AG08396 (cell line): ENCODE results near the gene GLUD1.
"Not testable (repeated sequence)": the region's sequence is repeated elsewhere in the genome, so short reads cannot be mapped to it uniquely, and the experiment has no call there.

ENCODE experiments used
- DNase-seq: peaks from one replicate; pipeline ENCODE4 v3.0.0; 2012; ENCODE audit warnings: low spot score, mixed read lengths

Gene GLUD1

DNA sequence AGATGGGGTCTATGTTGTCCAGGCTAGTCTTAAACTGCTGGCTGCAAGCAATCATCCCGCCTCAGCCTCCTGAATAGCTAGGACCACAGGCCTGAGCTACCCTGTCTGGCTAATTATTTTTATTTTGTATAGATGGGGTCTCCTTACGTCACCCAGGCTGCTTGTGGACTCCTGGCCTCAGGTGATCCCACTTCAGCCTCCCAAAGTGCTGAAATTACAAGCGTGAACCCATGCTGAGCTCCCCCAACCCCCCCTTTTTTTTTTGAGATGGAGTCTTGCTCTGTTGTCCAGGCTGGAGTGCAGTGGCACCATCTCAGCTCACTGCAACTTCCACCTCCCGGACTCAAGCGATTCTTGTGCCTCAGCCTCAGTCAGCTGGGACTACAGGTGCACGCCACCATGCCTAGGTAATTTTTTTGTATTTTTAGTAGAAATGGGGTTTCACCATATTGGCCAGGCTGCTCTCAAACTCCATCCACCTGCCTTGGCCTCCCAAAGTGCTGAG, 49.2 kb downstream of the GLUD1 start:
- no peak for DNase-seq

DNA sequence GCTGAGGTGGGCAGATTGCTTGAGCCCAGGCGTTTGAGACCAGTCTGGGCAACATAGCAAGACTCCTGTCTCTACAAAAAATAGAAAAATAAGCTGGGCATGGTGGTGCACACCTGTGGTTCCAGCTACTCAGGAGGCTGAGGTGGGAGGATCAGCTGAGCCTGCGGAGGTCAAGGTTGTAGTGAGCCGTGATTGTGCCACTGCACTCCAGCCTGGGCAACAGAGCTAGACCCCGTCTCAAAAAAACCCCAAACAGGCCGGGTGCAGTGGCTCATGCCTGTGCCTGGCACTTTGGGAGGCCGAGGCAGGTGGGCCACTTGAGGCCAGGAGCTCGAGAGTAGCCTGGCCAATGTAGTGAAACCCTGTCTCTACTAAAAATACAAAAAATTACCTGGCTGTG, 51.1 kb downstream of the GLUD1 start:
- DNase-seq = not testable (repeated sequence)

DNA sequence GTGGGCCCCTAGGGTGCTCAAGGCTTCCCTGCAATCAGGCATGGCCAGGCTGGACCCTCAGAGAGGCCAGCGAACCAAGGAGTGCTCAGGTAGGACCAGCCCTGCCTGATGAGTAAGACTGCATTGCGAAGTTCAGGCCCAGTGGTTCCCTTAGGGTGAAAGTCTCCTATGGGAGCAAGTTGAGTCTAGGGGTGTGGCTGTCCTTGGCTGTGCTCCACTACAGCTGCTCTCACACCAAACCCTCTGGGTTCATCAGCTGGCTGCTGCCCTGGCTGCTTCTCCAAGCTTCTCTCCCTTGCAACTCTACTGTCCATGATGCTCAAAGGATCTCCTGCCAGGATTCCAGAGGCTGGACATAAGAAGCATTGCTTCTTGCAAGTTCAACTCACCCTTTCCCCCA, 55.9 kb downstream of the GLUD1 start:
- no peak for DNase-seq

- no peak for DNase-seq
These were observed 56.3 kb downstream of the GLUD1 start for GRCh38 chr10:87038286-87038717.

- no peak for DNase-seq
These were observed 58.0 kb downstream of the GLUD1 start for GRCh38 chr10:87036623-87037022.

DNA sequence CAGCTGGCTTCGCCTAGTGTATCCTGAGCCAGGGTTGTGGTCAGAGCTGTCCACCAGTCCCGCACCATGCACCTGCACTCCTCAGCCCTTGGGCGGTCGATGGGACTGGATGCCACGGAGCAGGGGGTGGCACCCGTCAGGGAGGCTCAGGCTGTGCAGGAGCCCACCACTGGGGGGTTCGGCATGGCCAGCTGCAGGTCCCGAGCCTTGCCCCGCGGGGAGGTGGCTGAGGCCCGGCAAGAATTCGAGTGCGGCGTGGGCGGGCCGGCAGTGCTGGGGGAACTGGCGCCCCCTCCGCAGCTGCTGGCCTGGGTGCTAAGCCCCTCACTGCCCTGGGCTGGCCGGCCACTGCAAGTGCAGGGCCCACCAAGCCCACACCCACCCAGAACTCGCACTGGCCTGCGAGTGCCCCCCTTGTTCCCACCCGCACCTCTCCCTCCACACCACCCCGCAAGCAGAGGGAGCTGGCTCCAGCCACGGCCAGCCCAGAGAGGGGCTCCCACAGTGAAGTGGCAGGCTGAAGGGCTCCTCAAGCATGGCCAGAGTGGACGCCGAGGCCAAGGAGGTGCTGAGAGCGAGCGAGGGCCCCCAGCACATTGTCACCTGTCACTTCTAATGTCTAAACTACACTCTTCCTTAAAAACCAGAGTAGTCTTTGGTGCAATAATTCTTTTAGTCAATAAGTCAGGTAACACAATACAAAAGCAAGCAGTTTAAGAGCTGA, 63.6 kb downstream of the GLUD1 start:
- DNase-seq = no peak

- not testable (repeated sequence) for DNase-seq
These were observed 64.2 kb downstream of the GLUD1 start for GRCh38 chr10:87030419-87030818.

- DNase-seq = not testable (repeated sequence)
These were observed 67.7 kb downstream of the GLUD1 start for GRCh38 chr10:87026747-87027508.

DNA sequence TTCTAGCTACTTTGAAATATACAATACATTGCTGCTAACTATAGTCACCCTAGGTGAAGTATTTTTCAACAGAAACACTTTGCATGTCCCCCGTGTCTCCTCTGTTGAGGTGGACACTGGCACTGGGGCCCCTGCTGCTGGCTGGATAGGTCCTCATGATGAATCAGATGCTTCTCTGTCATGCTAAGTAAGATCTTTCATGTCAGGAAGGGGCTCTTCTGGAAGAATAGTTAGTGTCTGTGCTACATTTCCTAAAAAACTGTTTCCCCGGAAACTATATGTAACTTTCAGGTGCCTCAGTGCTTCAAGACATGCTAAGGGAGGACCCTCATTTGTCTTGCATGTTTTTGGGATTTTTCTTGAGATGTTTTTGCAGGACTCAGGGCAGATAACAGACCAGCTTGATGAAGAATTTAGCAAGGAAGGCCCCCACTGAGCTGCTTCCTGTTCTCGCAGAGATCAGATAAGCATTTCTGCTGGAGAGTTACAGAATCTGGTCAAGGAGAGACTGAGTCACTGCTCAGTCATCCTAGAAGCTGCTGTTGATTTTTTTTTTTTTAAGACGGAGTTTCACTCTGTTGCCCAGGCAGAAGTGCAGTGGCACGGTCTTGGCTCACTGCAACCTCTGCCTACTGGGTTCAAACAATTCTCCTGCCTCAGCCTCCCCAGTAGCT, 69.2 kb downstream of the GLUD1 start:
- DNase-seq = not testable (repeated sequence)

GRCh38 chr10:87020056-87020455, 74.6 kb downstream of the GLUD1 start, which contains the start of gene FAM25A:
Gene FAM25A, plus strand, starts transcription at chr10:87020294. Its CDS starts 31 bp downstream, at chr10:87020325.
- DNase-seq = not testable (repeated sequence)

GRCh38 chr10:87019504-87019903, 75.1 kb downstream of the GLUD1 start:
- DNase-seq = not testable (repeated sequence)

DNA sequence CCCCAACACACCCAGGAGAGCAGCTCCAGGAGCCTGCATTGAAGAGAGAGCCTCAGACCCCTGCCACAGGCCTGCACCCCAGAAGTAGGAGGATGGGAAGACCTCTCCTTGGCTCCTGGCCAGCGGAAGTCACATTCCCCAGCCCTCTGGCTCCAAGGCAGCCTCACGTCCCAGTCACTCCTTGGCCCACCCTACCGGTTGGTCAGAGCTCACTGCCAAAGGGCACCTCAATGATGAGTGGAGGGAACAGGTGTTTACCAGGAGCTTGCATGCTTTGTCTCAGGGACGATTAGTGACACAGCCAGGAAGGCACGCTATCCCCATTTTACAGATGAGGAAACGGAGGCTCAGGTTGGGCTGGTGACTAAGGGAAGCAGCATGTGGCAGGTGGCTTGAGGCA, 75.6 kb downstream of the GLUD1 start:
- DNase-seq = not testable (repeated sequence)

- not testable (repeated sequence) for DNase-seq
These were observed 76.5 kb downstream of the GLUD1 start for GRCh38 chr10:87018127-87018526.

GRCh38 chr10:87014986-87015716, 79.5 kb downstream of the GLUD1 start:
- not testable (repeated sequence) for DNase-seq

- not testable (repeated sequence) for DNase-seq
These were observed 81.1 kb downstream of the GLUD1 start for GRCh38 chr10:87013528-87013927.

DNA sequence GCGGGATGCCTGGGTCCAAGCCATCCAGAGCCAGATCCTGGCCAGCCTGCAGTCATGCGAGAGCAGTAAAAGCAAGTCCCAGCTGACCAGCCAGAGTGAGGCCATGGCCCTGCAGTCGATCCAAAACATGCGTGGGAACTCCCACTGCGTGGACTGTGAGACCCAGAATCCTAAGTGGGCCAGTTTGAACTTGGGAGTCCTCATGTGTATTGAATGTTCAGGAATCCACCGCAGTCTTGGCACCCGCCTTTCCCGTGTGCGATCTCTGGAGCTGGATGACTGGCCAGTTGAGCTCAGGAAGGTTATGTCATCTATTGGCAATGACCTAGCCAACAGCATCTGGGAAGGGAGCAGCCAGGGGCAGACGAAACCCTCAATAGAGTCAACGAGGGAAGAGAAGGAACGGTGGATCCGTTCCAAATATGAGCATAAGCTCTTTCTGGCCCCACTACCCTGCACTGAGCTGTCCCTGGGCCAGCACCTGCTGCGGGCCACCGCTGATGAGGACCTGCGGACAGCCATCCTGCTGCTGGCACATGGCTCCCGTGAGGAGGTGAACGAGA, 85.4 kb downstream of the GLUD1 start:
- DNase-seq = not testable (repeated sequence)

- DNase-seq = not testable (repeated sequence)
These were observed 86.3 kb downstream of the GLUD1 start for GRCh38 chr10:87008303-87008702.

GRCh38 chr10:87007674-87008073, 87.0 kb downstream of the GLUD1 start:
- not testable (repeated sequence) for DNase-seq

- DNase-seq = not testable (repeated sequence)
These were observed 87.5 kb downstream of the GLUD1 start for GRCh38 chr10:87007124-87007523.

GRCh38 chr10:87000491-87000890, 94.2 kb downstream of the GLUD1 start:
- no peak for DNase-seq
